HEK293T (cell line): ENCODE measurements around the gene FBP1.

Source experiments
- CTCF ChIA-PET: fragments of 350-600 bp; formaldehyde crosslinking; extraction: SDS; loops from one replicate; lab custom pipeline; 2021; ENCODE audit warnings: antibody characterized with exemption, inconsistent platforms; lab: Yijun Ruan, JAX
- POLR2A ChIA-PET: fragments of 350-600 bp; formaldehyde crosslinking; extraction: SDS; loops from one replicate; lab custom pipeline; 2020; ENCODE audit warnings: antibody characterized with exemption, inconsistent platforms; lab: Yijun Ruan, JAX
- DNase-seq: peaks from one replicate; pipeline ENCODE4 v3.0.0; 2012; ENCODE audit warnings: mixed read lengths; ENCODE audit errors: extremely low spot score
- ARNT ChIP-seq: fragments of 450-650 bp; IDR thresholded peaks from 2 replicates; pipeline ENCODE4 v1.6.1; 2017; ENCODE audit warnings: mild to moderate bottlenecking
- BHLHE40 ChIP-seq: fragments of 450-650 bp; IDR thresholded peaks from 2 replicates; pipeline ENCODE4 v1.6.1; 2016; ENCODE audit warnings: mild to moderate bottlenecking, moderate library complexity, borderline replicate concordance
- CTBP1 ChIP-seq: fragments of 450-650 bp; IDR thresholded peaks from 2 replicates; pipeline ENCODE4 v1.6.1; 2016; ENCODE audit warnings: borderline replicate concordance
- ELF4 ChIP-seq: fragments of 450-650 bp; IDR thresholded peaks from 2 replicates; pipeline ENCODE4 v1.6.1; 2017; ENCODE audit warnings: antibody characterized with exemption
- FOXA1 ChIP-seq: fragments of 450-650 bp; IDR thresholded peaks from 2 replicates; pipeline ENCODE4 v1.6.1; 2016; ENCODE audit warnings: mild to moderate bottlenecking
- FOXK2 ChIP-seq: fragments of 450-650 bp; IDR thresholded peaks from 2 replicates; pipeline ENCODE4 v1.6.1; 2016; ENCODE audit warnings: mild to moderate bottlenecking
- FOXM1 ChIP-seq: fragments of 450-650 bp; IDR thresholded peaks from 2 replicates; pipeline ENCODE4 v1.6.1; 2017; ENCODE audit warnings: mild to moderate bottlenecking, borderline replicate concordance
- HDGF ChIP-seq: fragments of 450-650 bp; IDR thresholded peaks from 2 replicates; pipeline ENCODE4 v1.6.1; 2017; ENCODE audit warnings: antibody characterized with exemption, borderline replicate concordance
- L3MBTL2 ChIP-seq: fragments of 450-650 bp; conservative IDR thresholded peaks from 2 replicates; pipeline ENCODE4 v1.6.1; 2016; ENCODE audit warnings: mild to moderate bottlenecking
- LEF1 ChIP-seq: fragments of 450-650 bp; IDR thresholded peaks from 2 replicates; pipeline ENCODE4 v1.6.1; 2017; ENCODE audit warnings: mild to moderate bottlenecking, borderline replicate concordance
- NFRKB ChIP-seq: fragments of 450-650 bp; IDR thresholded peaks from 2 replicates; pipeline ENCODE4 v1.6.1; 2016; ENCODE audit warnings: mild to moderate bottlenecking, moderate library complexity
- SP1 ChIP-seq: fragments of 450-650 bp; IDR thresholded peaks from 2 replicates; pipeline ENCODE4 v1.6.1; 2017
- SUZ12 ChIP-seq: fragments of 450-650 bp; IDR thresholded peaks from 2 replicates; pipeline ENCODE4 v1.6.1; 2016; ENCODE audit warnings: mild to moderate bottlenecking
- TARDBP ChIP-seq: fragments of 450-650 bp; IDR thresholded peaks from 2 replicates; pipeline ENCODE4 v1.6.1; 2016
- ZNF384 ChIP-seq: fragments of 450-650 bp; IDR thresholded peaks from 2 replicates; pipeline ENCODE4 v1.6.1; 2016
- TF ChIP-seq, protein P1 (sequence below): fragments of 450-650 bp; IDR thresholded peaks from 2 replicates; pipeline ENCODE4 v1.6.1; 2016

The FBP1 gene

GRCh38 chr9:94664801-94665200 lies 25.5 kb upstream of the FBP1 start:
- POLR2A ChIA-PET, result no interaction called here
- no peak for DNase-seq
- CTCF ChIA-PET, result no interaction called here
- TF ChIP-seq, protein P1, sequence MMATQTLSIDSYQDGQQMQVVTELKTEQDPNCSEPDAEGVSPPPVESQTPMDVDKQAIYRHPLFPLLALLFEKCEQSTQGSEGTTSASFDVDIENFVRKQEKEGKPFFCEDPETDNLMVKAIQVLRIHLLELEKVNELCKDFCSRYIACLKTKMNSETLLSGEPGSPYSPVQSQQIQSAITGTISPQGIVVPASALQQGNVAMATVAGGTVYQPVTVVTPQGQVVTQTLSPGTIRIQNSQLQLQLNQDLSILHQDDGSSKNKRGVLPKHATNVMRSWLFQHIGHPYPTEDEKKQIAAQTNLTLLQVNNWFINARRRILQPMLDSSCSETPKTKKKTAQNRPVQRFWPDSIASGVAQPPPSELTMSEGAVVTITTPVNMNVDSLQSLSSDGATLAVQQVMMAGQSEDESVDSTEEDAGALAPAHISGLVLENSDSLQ, result no peak
- TF ChIP-seq HDGF, result no peak
- no peak for TF ChIP-seq CTBP1
- TF ChIP-seq BHLHE40, result no peak

DNA sequence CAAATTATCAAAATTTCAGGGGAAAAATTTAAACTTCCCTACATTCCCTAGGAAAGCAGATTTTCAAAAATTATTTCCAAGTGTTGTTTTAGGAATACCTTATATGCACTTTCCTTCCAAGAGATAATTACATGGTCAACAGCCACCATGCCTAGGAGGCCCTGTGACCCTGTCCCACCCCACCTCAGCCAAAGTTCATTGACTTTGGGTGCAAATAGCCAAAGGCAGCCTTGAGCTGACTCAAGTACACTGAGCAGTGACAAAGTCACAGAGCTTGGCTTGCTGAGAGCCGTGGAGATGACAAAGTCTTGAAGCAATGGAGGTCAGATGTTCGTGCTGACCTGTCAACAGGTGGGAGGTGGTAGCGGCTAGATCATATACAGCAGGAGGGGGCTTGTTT lies 24.3 kb upstream of the FBP1 start:
- TF ChIP-seq BHLHE40 (no peak), LEF1 (no peak), CTBP1 (no peak), L3MBTL2 (no peak), TARDBP (no peak), FOXM1 (no peak), SUZ12 (no peak), SP1 (no peak), HDGF (no peak), ZNF384 (no peak), ELF4 (no peak), FOXA1 (no peak), NFRKB (no peak), FOXK2 (no peak), ARNT (no peak)
- TF ChIP-seq, protein P1, result no peak
- ChIA-PET POLR2A (no interaction called here), CTCF (no interaction called here)
- no peak for DNase-seq

DNA sequence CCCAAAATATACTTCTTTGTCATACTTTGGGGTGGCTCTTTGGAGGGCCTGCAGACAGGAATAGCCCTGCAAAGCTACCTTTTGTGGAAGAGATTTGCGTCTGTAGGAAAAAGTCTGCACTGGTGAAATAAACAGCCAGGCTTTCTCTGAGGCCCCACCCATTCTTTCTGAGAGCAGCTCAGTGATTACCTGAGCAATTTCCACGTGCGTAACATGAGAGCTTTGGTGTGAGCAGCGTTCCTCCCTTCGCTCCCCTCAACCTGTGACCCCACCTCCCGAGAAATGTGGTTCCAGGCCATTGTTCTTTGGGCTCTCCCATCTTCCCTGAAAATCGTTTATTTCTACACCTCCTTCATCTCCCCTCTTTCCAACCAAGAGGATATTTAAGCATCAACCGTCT lies 23.8 kb upstream of the FBP1 start:
- DNase-seq, result no peak
- TF ChIP-seq TARDBP (no peak), L3MBTL2 (no peak)
- ChIA-PET CTCF (no interaction called here), POLR2A (no interaction called here)

DNA sequence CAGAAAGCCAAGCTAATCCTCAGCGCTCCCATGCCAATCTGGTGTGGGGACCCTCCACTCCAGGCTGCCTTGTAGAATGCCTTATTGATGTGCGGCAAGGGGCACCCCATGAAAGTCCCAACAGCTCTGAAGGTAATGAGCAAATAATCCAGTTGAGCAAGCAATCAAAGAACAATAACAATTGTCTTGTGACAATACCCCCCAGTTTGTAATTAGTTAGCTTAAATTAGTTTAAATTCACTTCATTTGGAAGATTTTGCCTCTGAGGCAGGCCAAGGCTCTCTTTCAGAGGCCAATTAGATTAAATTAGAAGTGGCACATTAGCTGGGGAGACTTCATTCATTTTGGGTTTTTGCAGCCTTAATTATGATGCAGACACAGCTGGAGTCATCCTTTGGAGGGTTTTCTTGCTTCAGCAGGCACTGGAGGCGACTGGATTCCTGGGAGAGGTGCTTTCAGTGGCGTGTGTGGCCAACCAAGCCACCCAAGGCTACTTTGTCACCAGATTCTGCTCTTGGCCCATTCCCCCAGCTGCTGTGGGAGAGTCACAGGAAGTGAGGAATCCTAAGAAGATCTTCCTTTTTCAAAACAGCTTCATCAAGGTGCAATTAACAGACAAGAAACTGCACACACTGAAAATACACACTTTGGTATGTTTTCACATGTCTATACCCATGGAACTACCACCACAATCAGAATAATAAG lies 17.9 kb upstream of the FBP1 start:
- POLR2A ChIA-PET, result interaction anchor here (0.9 kb wide), 1 partner anchor 12 kb away, joined by 3 read pairs; no protein-coding TSS in a partner anchor
- no peak for DNase-seq
- CTCF ChIA-PET, result interaction anchor here (0.5 to 1.3 kb wide), 3 partner anchors 13 to 1010 kb away, joined by 3 read pairs; no protein-coding TSS in a partner anchor
- TF ChIP-seq SP1 (no peak), ARNT (no peak), FOXA1 (no peak), L3MBTL2 (no peak), BHLHE40 (no peak), CTBP1 (no peak), FOXK2 (no peak), FOXM1 (no peak), TARDBP (no peak), SUZ12 (no peak), NFRKB (no peak), ELF4 (no peak), ZNF384 (no peak), HDGF (no peak)
- TF ChIP-seq, protein P1, result no peak

DNA sequence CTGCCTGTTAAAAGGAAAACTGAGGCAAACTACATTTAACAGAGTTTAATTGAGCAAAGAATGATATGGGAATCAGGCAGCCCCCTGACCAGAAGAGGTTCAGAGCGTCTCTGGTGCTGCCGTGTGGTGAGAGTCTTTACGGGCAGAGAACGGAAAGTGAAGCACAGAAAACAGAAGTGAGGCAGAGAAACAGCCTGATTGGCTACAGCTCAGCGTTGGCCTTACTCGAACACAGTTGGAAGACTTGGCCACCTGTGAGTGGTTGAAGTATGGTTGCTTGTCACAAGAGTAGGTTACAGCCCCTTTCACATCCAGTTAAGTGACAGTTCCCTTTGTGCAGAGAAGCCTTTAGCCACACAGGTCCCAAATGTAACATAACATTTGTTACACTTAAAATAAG lies 16.9 kb upstream of the FBP1 start:
- ChIA-PET CTCF (interaction anchor here (1.3 kb wide), 1 partner anchor 12 kb away, joined by 3 read pairs; no protein-coding TSS in a partner anchor), POLR2A (interaction anchor here (0.7 to 0.9 kb wide), 2 partner anchors 13 to 308 kb away, joined by 3 read pairs; no protein-coding TSS in a partner anchor)
- TF ChIP-seq CTBP1 (no peak), FOXA1 (no peak), FOXK2 (no peak), ARNT (no peak), LEF1 (no peak), NFRKB (no peak), L3MBTL2 (no peak), SP1 (no peak), ZNF384 (no peak)
- DNase-seq, result no peak

DNA sequence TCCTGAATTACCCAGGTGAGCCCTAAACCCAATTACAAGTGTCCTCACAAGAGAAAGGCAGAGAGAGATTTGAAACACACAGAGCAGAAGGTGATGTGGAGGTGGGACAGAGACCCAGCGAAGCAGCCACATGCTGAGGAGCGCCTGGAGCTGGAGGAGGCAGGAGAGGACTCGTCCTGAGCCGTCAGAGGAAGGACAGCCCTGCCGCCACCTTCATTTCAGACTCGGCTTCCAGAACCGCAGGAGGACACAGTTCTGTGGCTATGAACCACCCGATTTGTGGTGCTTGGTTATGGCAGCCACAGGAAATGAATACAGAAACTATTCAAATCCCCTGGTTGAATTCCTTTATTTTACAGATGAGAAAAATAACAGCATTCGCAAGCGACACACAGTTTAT lies 16.4 kb upstream of the FBP1 start:
- CTCF ChIA-PET, result no interaction called here
- no peak for TF ChIP-seq LEF1
- TF ChIP-seq HDGF, result no peak
- no peak for TF ChIP-seq FOXA1
- no peak for TF ChIP-seq FOXM1
- no peak for TF ChIP-seq TARDBP
- TF ChIP-seq L3MBTL2, result no peak
- TF ChIP-seq CTBP1, result no peak
- no peak for TF ChIP-seq ARNT
- no peak for TF ChIP-seq SUZ12
- no peak for TF ChIP-seq NFRKB
- DNase-seq, result no peak
- POLR2A ChIA-PET, result interaction anchor here (0.7 kb wide), 1 partner anchor 308 kb away, joined by 3 read pairs; no protein-coding TSS in a partner anchor
